ENCODE measurements around the gene GATD1. TPM values are rescaled to one million over a fixed set of nuclear protein-coding genes. Genes with fewer than 3 reads are reported as not detected.
"Not testable (repeated sequence)": the region's sequence is repeated elsewhere in the genome, so short reads cannot be mapped to it uniquely, and the experiment has no call there.

GATD1 gene
- total RNA-seq, 1 donor from 2014 or later, result 31.7 TPM

DNA sequence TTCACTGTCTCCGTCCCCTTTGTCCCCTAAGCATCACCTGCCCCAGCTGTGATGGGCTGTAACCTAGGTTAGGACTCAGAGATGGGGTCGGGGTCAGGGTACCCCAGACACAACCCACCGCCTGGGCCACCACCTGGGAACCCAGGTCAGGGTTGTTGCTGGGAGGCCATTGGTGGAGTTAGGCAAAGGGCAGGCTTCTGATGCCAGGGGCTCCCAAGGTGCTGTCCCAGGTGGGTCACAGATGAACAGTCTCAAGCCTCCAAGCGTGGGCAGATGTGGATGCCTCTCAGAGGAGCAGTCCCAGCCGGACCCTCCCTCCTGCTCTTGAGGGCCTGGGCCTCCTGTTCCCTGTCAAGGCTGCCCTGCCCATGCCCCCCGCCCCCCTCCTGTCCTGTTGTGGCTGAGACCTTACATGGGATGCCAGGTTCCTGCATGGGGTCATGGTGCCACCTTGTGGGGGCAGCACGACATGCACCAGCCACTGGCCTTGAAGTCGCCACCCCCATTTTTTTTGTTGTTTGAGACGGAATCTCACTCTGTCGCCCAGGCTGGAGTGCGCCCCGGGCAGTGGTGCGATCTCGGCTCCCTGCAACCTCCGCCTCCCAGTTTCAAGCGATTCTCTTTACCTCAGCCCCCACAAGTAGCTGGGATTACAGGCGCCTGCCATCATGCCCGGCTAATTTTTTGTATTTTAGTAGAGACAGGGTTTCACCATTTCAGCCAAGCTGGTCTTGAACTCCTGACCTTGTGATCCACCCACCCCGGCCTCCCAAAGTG is 12.1 kb downstream of the GATD1 start:
- ATAC-seq, result peak; percentile 75
- DNase-seq (ENCODE audit: low spot score), result no peak

DNA sequence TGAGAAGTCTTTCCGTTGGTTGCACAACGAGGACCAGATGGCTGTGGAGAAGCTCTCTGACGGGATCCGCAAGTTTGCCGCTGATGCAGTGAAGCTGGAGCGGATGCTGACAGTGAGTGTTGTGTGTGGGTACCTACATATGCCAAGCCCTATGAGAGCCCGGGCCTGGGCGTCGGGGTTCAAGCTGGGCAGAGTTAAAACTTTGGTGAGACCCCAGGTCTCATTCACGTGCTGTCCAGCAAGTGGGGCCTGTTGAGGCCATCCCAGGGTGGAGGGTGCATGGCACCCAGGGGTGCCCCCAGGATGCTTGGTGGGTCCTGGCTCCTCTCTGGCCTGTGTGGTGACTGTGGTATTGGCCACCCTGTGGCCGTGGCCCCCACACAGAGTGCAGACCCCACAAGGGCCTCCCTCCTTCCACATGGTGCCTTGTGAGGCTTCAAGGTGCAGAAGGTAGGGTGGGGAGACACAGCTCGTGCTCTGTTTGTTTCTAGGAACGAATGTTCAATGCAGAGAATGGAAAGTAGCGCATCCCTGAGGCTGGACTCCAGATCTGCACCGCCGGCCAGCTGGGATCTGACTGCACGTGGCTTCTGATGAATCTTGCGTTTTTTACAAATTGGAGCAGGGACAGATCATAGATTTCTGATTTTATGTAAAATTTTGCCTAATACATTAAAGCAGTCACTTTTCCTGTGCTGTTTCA is 12.8 kb downstream of the GATD1 start:
- no peak for DNase-seq (ENCODE audit: low spot score)
- peak; percentile 5 for ATAC-seq

DNA sequence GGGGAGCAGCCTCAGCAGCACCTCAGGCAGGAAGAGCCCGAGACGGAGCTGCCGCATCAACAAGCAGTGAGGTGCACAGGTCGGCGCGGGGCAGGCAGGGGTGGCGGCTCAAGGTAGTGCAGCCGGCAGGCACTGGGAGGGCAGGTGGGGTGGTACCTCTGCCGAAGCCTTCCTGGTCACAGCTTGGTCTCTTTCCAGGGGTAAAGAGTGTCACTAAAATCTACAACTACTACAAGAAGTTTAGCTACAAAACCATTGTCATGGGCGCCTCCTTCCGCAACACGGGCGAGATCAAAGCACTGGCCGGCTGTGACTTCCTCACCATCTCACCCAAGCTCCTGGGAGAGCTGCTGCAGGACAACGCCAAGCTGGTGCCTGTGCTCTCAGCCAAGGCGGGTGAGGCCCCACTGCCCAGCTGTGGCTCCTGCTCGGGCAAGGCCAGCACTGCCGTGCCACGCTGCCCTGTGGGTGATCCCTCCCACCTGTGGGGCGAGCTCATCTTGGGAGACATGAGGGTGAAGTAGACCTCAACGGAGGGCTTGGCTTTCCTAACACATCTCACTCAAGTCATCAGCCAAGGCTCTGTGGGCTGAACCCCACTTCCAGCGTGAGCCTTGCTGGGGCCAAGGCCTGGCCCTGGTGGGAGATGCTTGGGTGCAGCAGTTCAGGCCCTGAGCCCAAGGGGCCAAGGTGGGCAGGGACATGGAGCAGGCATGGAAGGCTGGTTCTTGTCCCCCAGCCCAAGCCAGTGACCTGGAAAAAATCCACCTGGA is 13.6 kb downstream of the GATD1 start:
- no peak for ATAC-seq
- DNase-seq (ENCODE audit: low spot score), result no peak

DNA sequence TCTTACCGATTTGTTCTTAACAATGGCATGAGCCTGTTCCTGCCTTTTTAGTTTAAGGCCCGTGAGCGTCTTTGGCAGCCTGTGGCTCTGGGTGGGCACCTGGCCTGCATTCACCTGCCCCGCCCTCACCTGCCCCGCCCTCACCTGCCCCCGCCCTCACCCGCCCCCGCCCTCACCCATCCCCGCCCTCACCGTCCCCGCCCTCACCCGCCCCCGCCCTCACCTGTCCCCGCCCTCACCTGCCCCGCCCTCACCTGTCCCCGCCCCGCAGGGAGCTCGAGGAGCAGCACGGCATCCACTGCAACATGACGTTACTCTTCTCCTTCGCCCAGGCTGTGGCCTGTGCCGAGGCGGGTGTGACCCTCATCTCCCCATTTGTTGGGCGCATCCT is 14.2 kb downstream of the GATD1 start:
- DNase-seq (ENCODE audit: low spot score) (no peak), ATAC-seq (no peak)

DNA sequence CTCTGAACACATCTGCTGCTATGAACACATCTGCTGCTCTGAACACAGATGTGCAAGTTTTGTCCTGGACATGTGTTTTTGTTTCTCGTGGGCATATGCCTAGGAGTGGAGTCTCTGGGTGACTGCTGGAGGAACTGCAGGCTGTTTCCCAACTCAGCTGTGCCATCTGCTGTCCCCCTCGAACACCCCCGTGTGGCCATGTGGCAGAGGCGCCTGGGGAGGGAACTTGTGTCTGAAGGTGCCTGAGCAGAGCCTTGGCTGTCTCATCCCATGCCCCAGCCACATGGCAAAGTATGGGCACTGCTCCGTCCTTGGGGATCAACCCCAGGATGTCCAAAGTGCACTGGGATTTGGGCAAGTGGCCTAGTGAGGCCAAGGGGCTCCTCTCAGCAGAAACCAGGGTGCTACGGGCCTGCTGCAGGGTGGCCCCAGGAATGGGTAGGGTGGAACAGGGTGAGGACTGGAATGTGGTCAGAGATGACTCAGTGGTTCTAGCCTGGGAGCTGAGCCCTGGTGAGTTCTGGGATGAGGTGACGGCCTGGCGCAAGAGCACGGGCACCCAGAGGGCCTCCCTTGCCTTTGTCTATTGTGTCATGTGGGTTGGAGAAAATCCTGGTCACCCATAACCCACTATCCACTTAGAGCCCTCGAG is 14.7 kb downstream of the GATD1 start:
- DNase-seq (ENCODE audit: low spot score) (no peak), ATAC-seq (peak; percentile 39)

DNA sequence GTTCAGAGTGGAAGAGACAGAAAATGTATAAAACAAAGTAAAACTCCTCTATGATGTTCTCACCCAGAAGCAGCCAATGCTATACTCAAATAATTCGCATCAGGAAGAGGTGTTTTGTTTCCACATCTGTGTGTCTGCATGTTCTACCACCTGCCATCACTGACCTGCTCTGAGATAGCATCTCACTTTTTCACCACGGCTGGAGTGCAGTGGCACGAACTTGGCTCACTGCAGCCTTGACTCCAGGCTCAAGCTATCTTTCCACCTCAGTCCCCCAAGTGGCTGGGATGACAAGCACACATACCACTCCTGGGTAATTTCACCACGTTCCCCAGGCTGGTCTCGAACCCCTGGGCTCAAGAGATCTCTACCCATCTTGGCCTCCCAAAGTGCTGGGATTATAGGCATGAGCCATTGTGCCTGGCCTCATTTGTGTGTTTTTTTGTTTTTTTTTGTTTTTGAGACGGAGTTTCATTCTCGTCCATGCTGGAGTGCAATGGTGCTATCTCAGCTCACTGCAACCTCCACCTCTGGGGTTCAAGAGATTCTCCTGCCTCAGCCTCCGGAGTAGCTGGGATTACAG is 15.7 kb downstream of the GATD1 start:
- DNase-seq (ENCODE audit: low spot score), result no peak
- ATAC-seq, result no peak

DNA sequence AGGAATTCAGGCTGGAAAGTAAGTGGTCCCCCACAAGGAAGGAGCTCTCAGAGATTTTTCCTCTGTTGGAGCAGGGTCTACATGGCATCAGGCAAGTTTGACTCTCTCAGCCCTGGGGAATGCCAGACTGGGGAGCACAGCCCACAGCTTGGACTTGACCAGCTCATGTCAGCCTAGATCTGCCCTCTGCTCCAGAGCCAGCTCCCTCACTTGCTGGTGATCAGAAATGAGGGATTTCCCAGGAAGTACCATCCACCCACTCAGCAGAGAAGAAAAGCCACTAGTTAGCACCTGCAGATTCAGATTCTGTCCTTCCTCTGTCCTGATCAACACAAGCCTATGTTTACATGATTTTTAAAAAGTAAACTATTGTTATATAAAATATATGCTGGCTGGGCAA is 17.1 kb downstream of the GATD1 start:
- no peak for ATAC-seq
- no peak for DNase-seq (ENCODE audit: low spot score)

DNA sequence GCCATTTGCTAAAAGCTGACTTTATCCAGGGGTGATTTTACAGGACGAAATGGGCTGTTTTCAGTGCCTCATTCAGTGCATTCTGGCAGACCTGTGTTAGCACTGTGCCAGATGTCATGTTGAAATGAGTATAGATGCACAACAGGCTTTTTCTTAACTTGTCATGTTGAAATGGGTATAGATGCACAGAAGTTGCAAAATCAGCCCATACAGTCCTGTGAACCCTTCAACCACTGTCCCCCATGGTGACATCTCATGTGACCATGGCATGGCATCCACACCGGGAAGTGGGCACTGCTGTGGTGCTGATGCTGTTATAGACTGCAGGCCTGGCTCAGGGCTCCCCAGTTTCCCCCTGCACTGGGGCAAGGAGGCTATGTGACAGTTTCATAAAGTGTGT is 27.6 kb downstream of the GATD1 start:
- DNase-seq (ENCODE audit: low spot score) (no peak), ATAC-seq (no peak)

DNA sequence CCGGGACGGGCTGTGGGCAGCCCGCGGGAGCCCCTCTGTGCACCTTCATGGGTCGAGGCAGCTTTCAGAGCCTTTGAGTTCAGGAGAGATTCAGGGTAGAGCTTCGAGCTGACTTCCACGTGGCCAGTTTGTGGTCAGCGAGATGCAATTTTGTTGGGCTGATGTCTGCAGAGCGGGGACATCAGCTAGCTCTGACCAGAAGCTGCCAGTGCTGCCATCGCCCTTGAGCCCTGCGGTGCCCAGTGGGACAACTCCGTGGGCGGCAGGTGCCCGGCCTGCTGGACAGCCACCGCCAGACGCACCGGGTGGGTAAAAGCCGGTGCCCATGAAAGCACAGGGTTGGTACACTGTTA is 29.3 kb downstream of the GATD1 start:
- DNase-seq (ENCODE audit: low spot score) (peak; percentile 50), ATAC-seq (peak; percentile 43)

DNA sequence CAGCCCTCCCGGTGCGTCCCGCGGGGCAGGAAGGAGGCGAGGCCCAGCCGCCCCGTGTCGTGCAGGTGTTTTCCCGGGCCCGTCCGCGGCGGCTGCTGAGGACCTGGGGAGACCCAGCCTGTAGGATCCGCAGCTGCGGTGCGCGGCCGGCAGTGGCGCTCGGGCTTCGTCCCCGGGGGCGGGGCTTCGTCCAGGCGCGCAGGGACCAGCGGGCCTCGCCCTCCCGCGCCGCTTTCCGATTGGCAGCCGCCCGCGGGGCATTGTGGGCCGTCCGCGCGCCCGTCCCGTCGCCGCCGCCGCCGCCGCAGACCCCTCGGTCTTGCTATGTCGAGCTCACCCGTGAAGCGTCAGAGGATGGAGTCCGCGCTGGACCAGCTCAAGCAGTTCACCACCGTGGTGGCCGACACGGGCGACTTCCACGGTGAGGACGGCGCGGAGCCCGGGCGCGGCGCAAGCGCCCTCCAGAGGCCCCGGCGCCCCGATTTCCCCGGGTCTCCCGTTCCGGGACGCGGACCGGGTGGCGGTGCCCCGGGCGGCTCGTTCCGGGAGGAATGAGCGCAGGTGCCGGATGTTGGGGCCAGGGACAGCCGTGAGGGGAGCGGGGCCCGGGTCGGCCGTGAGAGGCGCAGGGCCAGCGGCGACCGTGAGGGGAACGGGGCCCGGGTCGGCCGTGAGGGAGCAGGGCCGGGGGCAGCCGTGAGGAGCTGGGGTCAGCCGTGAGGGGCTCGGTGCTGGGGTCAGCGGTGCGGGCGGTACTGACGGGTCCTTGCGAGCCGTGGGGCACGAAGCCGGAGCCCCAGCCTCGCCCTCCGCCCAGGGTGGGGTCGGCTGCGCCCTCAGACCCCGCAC is 29.9 kb downstream of the GATD1 start, which contains the start of gene TALDO1:
TALDO1 (plus strand) TSS at position 307 of the 849 bp plus-strand sequence; CDS start at position 325, 18 bp downstream.
- ATAC-seq (peak; percentile 97), DNase-seq (ENCODE audit: low spot score) (peak; percentile 92)

DNA sequence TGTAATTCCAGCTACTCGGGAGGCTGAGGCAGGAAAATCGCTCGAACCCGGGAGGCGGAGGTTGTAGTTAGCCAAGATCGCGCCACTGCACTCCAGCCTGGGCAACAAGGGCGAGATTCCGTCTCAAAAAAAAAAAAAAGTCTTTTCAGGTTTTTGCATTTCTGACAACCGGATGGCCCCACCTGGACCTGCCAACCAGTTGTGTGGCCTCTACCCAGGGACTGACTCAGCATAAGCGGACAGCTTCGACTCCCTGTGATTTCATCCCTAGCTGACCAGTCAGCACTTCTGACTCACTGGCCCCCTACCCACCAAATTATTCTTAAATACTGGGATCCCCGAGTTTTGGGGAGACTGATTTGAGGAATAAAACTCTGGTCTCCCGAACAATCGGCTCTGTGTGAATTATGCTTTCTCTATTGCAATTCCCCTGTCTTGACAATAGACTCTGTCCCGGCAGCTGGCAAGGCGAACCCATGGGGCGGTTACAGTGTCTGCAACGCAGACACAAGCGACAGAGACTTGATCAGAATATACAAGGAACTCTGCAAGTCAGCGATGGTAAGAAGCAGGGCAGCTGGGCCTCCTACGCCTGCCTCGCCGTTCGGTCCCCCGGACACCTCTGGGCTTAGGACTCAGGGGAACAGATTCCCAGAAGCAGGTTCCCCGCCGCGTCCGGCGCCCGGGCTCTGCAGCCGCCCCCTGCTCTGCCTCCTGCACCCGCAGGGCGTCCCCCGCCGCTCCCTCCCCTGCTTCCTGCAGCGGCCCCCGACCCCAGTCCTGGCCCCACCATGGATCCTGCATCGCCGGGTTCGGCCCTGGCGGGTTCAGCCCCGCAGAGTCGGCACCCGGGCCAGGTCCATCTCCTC is 30.8 kb downstream of the GATD1 start:
- DNase-seq (ENCODE audit: low spot score) (no peak), ATAC-seq (peak; percentile 50)

DNA sequence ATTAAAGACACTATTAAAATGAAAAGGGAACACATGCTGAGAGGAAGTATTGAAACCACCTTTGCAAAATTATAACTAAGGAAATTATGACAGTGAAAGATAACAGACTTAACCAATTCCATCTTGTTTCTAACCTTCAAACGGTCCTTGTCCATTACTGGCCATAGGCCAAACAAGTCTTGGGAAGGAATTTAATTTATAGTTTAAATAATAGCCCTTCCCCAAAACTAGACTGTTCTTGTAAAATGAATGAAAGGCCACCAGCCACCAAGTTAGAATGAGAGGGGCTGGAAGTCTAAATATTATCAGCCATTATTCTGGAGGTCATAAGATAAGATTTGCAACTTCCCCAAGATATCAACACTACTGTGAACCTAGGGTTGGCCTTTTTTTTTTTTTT is 31.9 kb downstream of the GATD1 start:
- no peak for DNase-seq (ENCODE audit: low spot score)
- no peak for ATAC-seq

DNA sequence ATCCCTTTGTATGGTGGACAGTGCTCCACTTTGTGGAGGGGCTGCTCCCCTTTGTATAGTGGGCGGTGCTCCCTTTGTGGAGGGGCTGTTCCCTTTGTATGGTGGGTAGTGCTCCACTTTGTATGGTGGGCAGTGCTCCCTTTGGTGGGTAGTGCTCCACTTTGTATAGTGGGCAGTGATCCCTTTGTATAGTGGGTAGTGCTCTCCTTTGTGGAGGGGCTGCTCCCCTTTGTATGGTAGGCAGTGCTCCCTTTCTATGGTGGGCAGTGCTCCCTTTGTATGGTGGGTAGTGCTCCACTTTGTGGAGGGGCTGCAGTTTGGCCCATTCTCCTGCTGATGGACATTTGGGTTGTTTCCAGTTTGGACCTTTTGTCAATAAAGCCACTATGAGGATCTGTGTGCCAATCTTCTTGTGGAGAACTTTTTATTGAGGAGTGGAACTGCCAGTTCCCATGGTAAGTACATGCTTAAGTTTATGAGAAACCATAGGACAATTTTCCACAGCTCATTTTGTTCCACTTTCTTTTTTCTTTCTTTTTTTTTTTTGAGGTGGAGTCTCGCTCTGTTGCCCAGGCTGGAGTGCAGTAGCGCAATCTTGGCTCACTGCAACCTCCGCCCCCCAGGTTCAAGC is 34.6 kb downstream of the GATD1 start:
- DNase-seq (ENCODE audit: low spot score) (no peak), ATAC-seq (no peak)

DNA sequence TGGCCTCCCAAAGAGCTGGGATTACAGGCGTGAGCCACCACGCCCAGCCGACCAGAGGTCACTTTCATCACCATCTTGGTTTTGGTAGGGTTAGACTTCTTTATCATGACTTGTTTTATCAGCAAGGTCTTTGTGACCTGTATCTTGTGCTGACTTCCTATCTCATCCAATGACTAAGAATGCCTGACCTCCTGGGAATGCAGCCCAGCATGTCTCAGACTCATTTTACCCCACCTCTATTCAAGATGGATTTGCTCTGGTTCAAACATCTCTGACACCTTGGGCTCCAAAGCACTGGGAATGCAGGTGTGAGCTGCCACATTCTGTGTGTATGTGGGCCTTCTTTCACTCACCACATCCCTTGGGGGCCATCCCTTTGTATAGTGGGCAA is 35.1 kb downstream of the GATD1 start:
- DNase-seq (ENCODE audit: low spot score) (no peak), ATAC-seq (no peak)

DNA sequence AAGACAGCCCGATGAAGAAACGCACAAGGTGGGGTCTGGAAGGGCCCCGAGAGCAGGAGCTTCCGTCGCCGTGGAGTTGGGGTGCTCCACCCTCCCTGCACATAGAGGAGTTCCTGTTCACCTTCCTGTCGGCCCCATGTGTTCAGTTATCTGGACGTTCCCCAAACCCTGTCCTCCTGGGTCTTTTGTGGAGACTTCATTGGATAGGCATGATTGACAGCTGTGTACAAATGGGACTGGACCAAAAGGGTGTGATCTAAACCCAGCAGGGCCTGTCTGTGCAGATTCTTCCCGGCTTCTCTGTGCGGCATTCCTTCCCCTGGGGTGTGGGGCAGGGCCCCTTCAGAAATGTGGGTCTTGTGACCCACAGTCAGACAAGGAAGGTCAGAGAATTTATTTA is 39.4 kb downstream of the GATD1 start:
- not testable (repeated sequence) for ATAC-seq; DNase-seq (ENCODE audit: low spot score)

DNA sequence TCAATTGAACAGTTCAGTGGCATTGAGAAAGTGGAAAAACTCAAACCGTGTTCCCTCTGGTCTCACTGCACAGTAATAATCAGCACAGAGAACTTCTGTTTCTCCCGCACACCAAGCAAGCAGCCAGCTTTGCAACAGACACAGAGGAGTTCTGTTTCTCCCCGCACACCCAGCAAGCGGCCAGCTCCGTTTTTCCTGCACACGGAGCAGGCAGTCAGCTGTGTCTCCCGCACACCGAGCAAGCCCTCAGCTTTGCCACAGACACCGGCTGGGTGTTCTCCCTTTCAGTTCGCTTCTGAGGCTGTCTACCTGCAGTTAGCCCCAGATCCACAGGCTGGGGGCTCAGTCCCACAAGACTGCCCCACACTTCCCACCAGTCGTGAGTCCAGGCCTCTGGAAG is 39.9 kb downstream of the GATD1 start:
- no peak for ATAC-seq
- no peak for DNase-seq (ENCODE audit: low spot score)

DNA sequence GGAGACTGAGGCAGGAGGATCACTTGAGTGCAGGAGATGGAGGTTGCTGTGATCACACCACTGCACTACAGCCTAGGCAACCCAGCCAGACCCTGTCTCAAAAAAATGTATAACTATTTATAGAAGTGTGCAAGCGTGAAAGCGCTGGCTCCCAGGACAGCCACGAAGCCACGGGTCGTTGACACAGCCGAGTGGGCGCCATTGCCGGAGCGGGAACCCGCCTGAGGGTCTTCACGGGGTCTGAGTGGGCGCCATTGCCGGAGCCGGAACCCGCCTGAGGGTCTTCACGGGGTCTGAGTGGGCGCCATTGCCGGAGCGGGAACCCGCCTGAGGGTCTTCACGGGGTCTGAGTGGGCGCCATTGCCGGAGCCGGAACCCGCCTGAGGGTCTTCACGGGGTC is 42.7 kb downstream of the GATD1 start:
- DNase-seq (ENCODE audit: low spot score); ATAC-seq: not testable (repeated sequence)

DNA sequence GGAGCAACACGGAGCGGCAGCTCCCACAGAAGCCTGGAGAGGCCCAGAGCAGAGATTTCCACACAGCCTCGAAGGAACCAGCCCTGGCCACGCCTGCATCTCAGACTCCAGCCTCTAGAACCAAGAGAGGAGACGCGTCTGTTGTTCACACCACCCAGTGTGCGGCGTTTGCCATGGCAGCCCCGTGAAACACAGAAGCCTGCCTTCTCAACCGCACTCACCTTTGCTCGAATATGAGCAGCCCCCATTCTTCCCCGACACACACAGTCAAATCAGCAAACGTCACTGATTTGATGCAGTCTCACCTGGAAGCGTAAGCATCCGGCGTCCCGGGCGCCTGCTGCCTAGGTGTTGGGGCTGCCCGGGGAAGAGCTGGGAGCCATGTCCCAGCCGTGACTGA is 44.2 kb downstream of the GATD1 start:
- no peak for DNase-seq (ENCODE audit: low spot score)
- ATAC-seq, result no peak
